CD14-positive monocyte (primary cell): ENCODE measurements around the gene COX5A. TPM values are rescaled to one million over a fixed set of nuclear protein-coding genes. Genes with fewer than 3 reads are reported as not detected.

Experiments
- DNase-seq, 3 donors: peaks; one replicate each; pipeline ENCODE4 v3.0.0-alpha.2; 2011 to 2022
- H2AFZ ChIP-seq: 2 replicates; pipeline ENCODE4 v1.6.0; 2012; ENCODE audit warnings: mild to moderate bottlenecking, low read depth, low read length, inconsistent platforms; ENCODE audit not compliant: insufficient read depth, poor library complexity, severe bottlenecking
- H3K27ac ChIP-seq, 2 donors: 1 replicate in 1 of 2; 2 replicates in 1 of 2; pipeline ENCODE4 v1.5.1; 2012 to 2013; ENCODE audit warnings: low read length in 2 of 2, control low read depth in 1 of 2, inconsistent platforms in 1 of 2, low read depth in 1 of 2, mild to moderate bottlenecking in 1 of 2
- H3K27me3 ChIP-seq, 2 donors: one replicate each; pipeline versions ENCODE4 v1.6.0 to v1.6.1; 2011 to 2013; ENCODE audit warnings: low read length in 2 of 2; ENCODE audit not compliant: control insufficient read depth in 2 of 2, insufficient read depth in 2 of 2
- H3K36me3 ChIP-seq, 2 donors: replicated peaks in 1 of 2; 1 replicate in 1 of 2; 2 replicates in 1 of 2; pipeline versions ENCODE4 v1.5.1 to v1.6.1; 2012 to 2013; ENCODE audit warnings: low read length in 2 of 2, control low read depth in 1 of 2, inconsistent platforms in 1 of 2, mild to moderate bottlenecking in 1 of 2; ENCODE audit not compliant: insufficient read depth in 2 of 2, control insufficient read depth in 1 of 2
- H3K4me1 ChIP-seq, 2 donors: 1 replicate in 1 of 2; 2 replicates in 1 of 2; pipeline versions ENCODE4 v1.5.1 to v1.6.1; 2012 to 2013; ENCODE audit warnings: low read length in 2 of 2, control low read depth in 1 of 2, inconsistent platforms in 1 of 2, mild to moderate bottlenecking in 1 of 2, moderate library complexity in 1 of 2; ENCODE audit not compliant: insufficient read depth in 2 of 2, control insufficient read depth in 1 of 2
- H3K4me2 ChIP-seq: replicated peaks from 2 replicates; pipeline ENCODE3; 2012; ENCODE audit warnings: low read length, moderate library complexity, mild to moderate bottlenecking; ENCODE audit not compliant: poor library complexity, severe bottlenecking; ENCODE audit errors: extremely low read depth
- H3K4me3 ChIP-seq, 3 experiments: fragments of 200-600 bp in 1 of 3; sonication (generic) in 1 of 3; replicated peaks in 1 of 3; 1 replicate in 2 of 3; 2 replicates in 1 of 3; pipeline ENCODE4 v1.5.1; 2011 to 2013; ENCODE audit warnings: low read length in 3 of 3, mild to moderate bottlenecking in 3 of 3, control low read depth in 2 of 3, low read depth in 2 of 3, inconsistent platforms in 1 of 3, moderate library complexity in 1 of 3
- H3K79me2 ChIP-seq: 2 replicates; pipeline ENCODE4 v1.6.0; 2012; ENCODE audit warnings: mild to moderate bottlenecking, control low read depth, inconsistent platforms, low read length, moderate library complexity; ENCODE audit not compliant: insufficient read depth
- H3K9ac ChIP-seq: 2 replicates; pipeline ENCODE4 v1.6.0; 2017; ENCODE audit warnings: low read length, mild to moderate bottlenecking; ENCODE audit not compliant: insufficient read depth, poor library complexity, severe bottlenecking
- H3K9me3 ChIP-seq, 2 donors: replicated peaks in 1 of 2; 1 replicate in 1 of 2; 2 replicates in 1 of 2; pipeline versions ENCODE4 v1.5.1 to v1.6.1; 2012 to 2013; ENCODE audit warnings: low read length in 2 of 2, control low read depth in 1 of 2; ENCODE audit not compliant: control insufficient read depth in 1 of 2, insufficient read depth in 1 of 2
- H4K20me1 ChIP-seq: 2 replicates; pipeline ENCODE4 v1.6.0; 2012; ENCODE audit warnings: mild to moderate bottlenecking, low read length, control low read depth, moderate library complexity; ENCODE audit not compliant: insufficient read depth
- H3K27ac Mint-ChIP-seq, 7 donors: one replicate each; pipeline ENCODE4 v1.8.0; 2020; ENCODE audit warnings: mild to moderate bottlenecking in 7 of 7, mixed read lengths in 7 of 7, moderate library complexity in 6 of 7, inconsistent platforms in 2 of 7
- H3K27me3 Mint-ChIP-seq, 3 donors: one replicate each; pipeline ENCODE4 v1.8.0; 2021 to 2022; ENCODE audit warnings: low read depth in 3 of 3, mild to moderate bottlenecking in 3 of 3, mixed read lengths in 3 of 3, moderate library complexity in 3 of 3, inconsistent platforms in 1 of 3
- H3K36me3 Mint-ChIP-seq, 2 donors: one replicate each; pipeline ENCODE4 v1.8.0; 2020; ENCODE audit warnings: mixed read lengths in 2 of 2, inconsistent platforms in 1 of 2, mild to moderate bottlenecking in 1 of 2
- H3K4me1 Mint-ChIP-seq: one replicate; pipeline ENCODE4 v1.8.0; 2020; ENCODE audit warnings: mild to moderate bottlenecking, mixed read lengths
- H3K4me3 Mint-ChIP-seq, 2 donors: one replicate each; pipeline ENCODE4 v1.8.0; 2020; ENCODE audit warnings: mild to moderate bottlenecking in 2 of 2, mixed read lengths in 2 of 2, moderate library complexity in 1 of 2
- H3K9me3 Mint-ChIP-seq, 7 donors: one replicate each; pipeline ENCODE4 v1.8.0; 2020 to 2022; ENCODE audit warnings: mixed read lengths in 7 of 7, mild to moderate bottlenecking in 6 of 7, moderate library complexity in 6 of 7, inconsistent platforms in 2 of 7
- CTCF ChIP-seq: fragments of 200-600 bp; IDR thresholded peaks from one replicate; pipeline ENCODE4 v1.8.0; 2022; ENCODE audit warnings: antibody characterized with exemption, mild to moderate bottlenecking
- WGBS: methylation state at CpG from one replicate; pipeline ENCODE4 v1.1.5; 2013; ENCODE audit warnings: missing lambda C conversion rate; ENCODE audit not compliant: insufficient coverage; 5-methylcytosine and 5-hydroxymethylcytosine counted together
- intact Hi-C, 2 donors: fragments of 100-400 bp; cut with micrococcal nuclease; formaldehyde crosslinking; loops; one replicate each; pipeline versions ENCODE4 v1.15.0 to v1.15.1; 2023
- polyA plus RNA-seq, 3 donors: library from polyadenylated mRNA; depleted of rRNA in 1 of 3; unstranded in 2 of 3; stranded (reverse) in 1 of 3; fragments of 300-500 nt in 2 of 3; fragments of >200 nt in 1 of 3; fragmentation: Illumina TruSeq in 2 of 3; gene quantifications; 1 replicate in 2 of 3; 2 replicates in 1 of 3; pipeline ENCODE4 v1.2.3, GENCODE V29; 2012 to 2021

Gene COX5A
- polyA plus RNA-seq, 3 donors, result 127 to 498 (median 434) TPM

GRCh38 chr15:74906450-74907162 is 31.3 kb downstream of the COX5A start, which contains the start of gene FAM219B:
Gene FAM219B (minus strand): TSS chr15:74906851. CDS start chr15:74906800, 51 bp downstream.
- Histone ChIP-seq H3K4me1 (peaks cover 29 to 34% of the 10 kb centered on the region in 2 donors), H4K20me1 (peaks cover 8% of the 10 kb centered on the region), H3K9me3 (no peaks in the 10 kb centered on the region), H3K27ac (peak within 1 kb of the TSS; percentile 62 to 90), H2AFZ (peak within 1 kb of the TSS; percentile 97), H3K79me2 (peaks cover 23% of the 10 kb centered on the region), H3K4me2 (peak within 1 kb of the TSS; percentile 85), H3K36me3 (peaks cover 10 to 37% of the 10 kb centered on the region in 2 donors), H3K27me3 (no peaks in the 10 kb centered on the region), H3K9ac (peak within 1 kb of the TSS; percentile 94), H3K4me3 (peak within 1 kb of the TSS; percentile 62 to 95 (median 95))
- under 1% methylated on average over 68 of the region's 74 CpGs for WGBS
- peaks cover 32 to 42% of the 10 kb centered on the region in 2 donors for H3K36me3 Mint-ChIP-seq
- H3K4me1 Mint-ChIP-seq, result peaks cover 37% of the 10 kb centered on the region
- intact Hi-C loops, result loop anchor here (2.0 to 10.0 kb wide), 2 partner anchors 32 to 62 kb away; partner anchors contain the start of genes ULK3 (in 2 of the 2) and COX5A (in 1 of the 2)
- no peak for TF ChIP-seq CTCF
- H3K27me3 Mint-ChIP-seq, result peaks cover 0 to 3% (median 0%) of the 10 kb centered on the region in 3 donors
- peak; percentile 82 to 95 (median 88) for DNase-seq
- peak within 1 kb of the TSS; percentile 92 to 96 (median 94) for H3K27ac Mint-ChIP-seq
- peaks cover 0 to 2% (median 0%) of the 10 kb centered on the region in 7 donors for H3K9me3 Mint-ChIP-seq
- H3K4me3 Mint-ChIP-seq, result peak within 1 kb of the TSS; percentile 96 to 97

GRCh38 chr15:74906067-74906449 is 31.8 kb downstream of the COX5A start:
- H3K36me3 Mint-ChIP-seq, result peaks cover 28 to 38% of the 10 kb centered on the region in 2 donors
- no peak for DNase-seq
- peaks cover 0 to 3% (median 0%) of the 10 kb centered on the region in 3 donors for H3K27me3 Mint-ChIP-seq
- peaks cover 31 to 38% of the 10 kb centered on the region in 2 donors for H3K4me1 ChIP-seq
- 1% methylated on average over 19 of the region's 20 CpGs for WGBS
- peaks cover 10 to 37% of the 10 kb centered on the region in 2 donors for H3K36me3 ChIP-seq
- peak overlapping the region; percentile 85 for H3K4me2 ChIP-seq
- H3K79me2 ChIP-seq, result peaks cover 23% of the 10 kb centered on the region
- peaks cover 39% of the 10 kb centered on the region for H3K4me1 Mint-ChIP-seq
- intact Hi-C loops, result loop anchor here (2.0 to 10.0 kb wide), 2 partner anchors 33 to 61 kb away; partner anchors contain the start of genes ULK3 (in 2 of the 2) and COX5A (in 1 of the 2)
- H3K4me3 Mint-ChIP-seq, result peak overlapping the region; percentile 96 to 97
- no peaks in the 10 kb centered on the region for H3K27me3 ChIP-seq
- peak overlapping the region; percentile 97 for H2AFZ ChIP-seq
- no peak for TF ChIP-seq CTCF
- peak overlapping the region; percentile 62 to 90 for H3K27ac ChIP-seq
- H4K20me1 ChIP-seq, result peaks cover 12% of the 10 kb centered on the region
- peaks cover 0 to 2% (median 0%) of the 10 kb centered on the region in 7 donors for H3K9me3 Mint-ChIP-seq
- peak overlapping the region; percentile 62 to 95 (median 95) for H3K4me3 ChIP-seq
- peak overlapping the region; percentile 94 for H3K9ac ChIP-seq
- peak overlapping the region; percentile 37 to 93 (median 84) for H3K27ac Mint-ChIP-seq
- H3K9me3 ChIP-seq, result no peaks in the 10 kb centered on the region
